Panc1 (cell line): Measurements from ENCODE around the gene PLEKHA1. TPM values are rescaled to one million over a fixed set of nuclear protein-coding genes. Genes with fewer than 3 reads are reported as not detected.

ENCODE experiments used
- ATAC-seq: fragments of 200-7000 bp; cut with Tn5 transposase; 2 replicates; pipeline ENCODE4 v1.9.1; 2020; ENCODE audit warnings: mild to moderate bottlenecking, moderate library complexity
- BruUV-seq: library from RNA; stranded (reverse); fragments of 400-500 nt; replicated peaks from 2 replicates; lab custom pipeline; 2021; lab: Mats Ljungman, UMichigan
- CTCF ChIA-PET: fragments of 300-600 bp; sonication (Branson Sonifier 250); formaldehyde crosslinking; loops from one replicate; lab custom pipeline; 2022; ENCODE audit warnings: antibody characterized with exemption; lab: Charles Lee
- POLR2A ChIA-PET: fragments of 300-600 bp; sonication (Branson Sonifier 250); formaldehyde crosslinking; loops from one replicate; lab custom pipeline; 2022; ENCODE audit warnings: antibody characterized with exemption; lab: Charles Lee
- DNase-seq: peaks from one replicate; pipeline ENCODE4 v3.0.0-alpha.2; 2010; ENCODE audit warnings: low read depth, low spot score
- H3K27ac ChIP-seq: 2 replicates; pipeline ENCODE4 v1.5.1; 2011; ENCODE audit warnings: mild to moderate bottlenecking, low read length, inconsistent platforms
- H3K27me3 ChIP-seq: fragments of 200-500 bp; sonication (Bioruptor generic); 2 replicates; pipeline ENCODE4 v1.6.0; 2014; ENCODE audit warnings: low read length, inconsistent platforms; ENCODE audit not compliant: control insufficient read depth, insufficient read depth
- H3K36me3 ChIP-seq: fragments of 200-500 bp; sonication (Bioruptor generic); 2 replicates; pipeline ENCODE4 v1.5.1; 2014; ENCODE audit warnings: inconsistent platforms, mild to moderate bottlenecking, low read length, moderate library complexity; ENCODE audit not compliant: control insufficient read depth, insufficient read depth
- H3K4me1 ChIP-seq: 2 replicates; pipeline ENCODE4 v1.5.1; 2011; ENCODE audit warnings: inconsistent platforms, mild to moderate bottlenecking, low read length, moderate library complexity; ENCODE audit not compliant: control insufficient read depth, insufficient read depth
- H3K4me3 ChIP-seq, 2 experiments: 2 replicates each; pipeline ENCODE4 v1.5.1; 2011 to 2012; ENCODE audit warnings: low read depth in 2 of 2, low read length in 2 of 2, mild to moderate bottlenecking in 2 of 2, inconsistent platforms in 1 of 2, moderate library complexity in 1 of 2
- H3K9me3 ChIP-seq: fragments of 200-500 bp; sonication (Bioruptor generic); 2 replicates; pipeline ENCODE4 v1.5.1; 2014; ENCODE audit warnings: low read depth, mild to moderate bottlenecking, inconsistent platforms, low read length, moderate library complexity; ENCODE audit not compliant: control insufficient read depth, insufficient read depth
- CTCF ChIP-seq: fragments of 450-650 bp; IDR thresholded peaks from 2 replicates; pipeline ENCODE4 v1.5.1; 2017; ENCODE audit warnings: mild to moderate bottlenecking
- POLR2AphosphoS5 ChIP-seq: IDR thresholded peaks from 2 replicates; pipeline ENCODE4 v1.6.1; 2012; ENCODE audit warnings: mild to moderate bottlenecking, low read depth, low read length, moderate library complexity
- REST ChIP-seq, 2 experiments: IDR thresholded peaks; 2 replicates each; pipeline ENCODE4 v1.6.1; 2011 to 2012; ENCODE audit warnings: low read depth in 2 of 2, control low read depth in 1 of 2, low read length in 1 of 2, mild to moderate bottlenecking in 1 of 2, moderate library complexity in 1 of 2; ENCODE audit not compliant: insufficient read depth in 1 of 2
- SIN3A ChIP-seq: IDR thresholded peaks from 2 replicates; pipeline ENCODE4 v1.6.1; 2012; ENCODE audit warnings: low read depth, mild to moderate bottlenecking, low read length, moderate library complexity, borderline replicate concordance; ENCODE audit not compliant: insufficient read depth
- TCF7L2 ChIP-seq: IDR thresholded peaks from 2 replicates; pipeline ENCODE4 v1.6.1; 2011; ENCODE audit warnings: mild to moderate bottlenecking, low read depth, low read length, inconsistent platforms
- in situ Hi-C: cut with HindIII; loops from 2 replicates; pipeline ENCODE4 v1.10.0; 2016; ENCODE audit warnings: low sequenced_read_pairs, low pct_unique_long_range_greater_than_20kb
- intact Hi-C: fragments of 100-400 bp; cut with micrococcal nuclease; formaldehyde crosslinking; loops from one replicate; pipeline ENCODE4 v1.10.0; 2022; ENCODE audit not compliant: unreplicated experiment
- total RNA-seq: library from RNA; stranded (reverse); gene quantifications from one replicate; pipeline ENCODE4 v1.2.1, GENCODE V29; 2021; ENCODE audit not compliant: unreplicated experiment

The PLEKHA1 gene
- total RNA-seq, 1 experiment from 2014 or later = 95.5 TPM

- Histone ChIP-seq H3K27me3 (no peaks in the 10 kb centered on the region), H3K36me3 (no peaks in the 10 kb centered on the region), H3K9me3 (peaks cover 4% of the 10 kb centered on the region; the same call in 1 of the 2 replicates), H3K4me3 (no peak overlapping the region), H3K4me1 (peaks cover 24% of the 10 kb centered on the region), H3K27ac (peak overlapping the region; percentile 13; the same call in 1 of the 2 replicates)
- POLR2A ChIA-PET = no interaction called here
- intact Hi-C loops (no loop called here), in situ Hi-C loops (no loop called here)
- CTCF ChIA-PET = no interaction called here
- no TSS peak for BruUV-seq
- TF ChIP-seq SIN3A (no peak), REST (IDR thresholded peaks at IDR 0.05; ENCODE audit: insufficient read depth in 1 of 2, low read depth in 2 of 2, low read length in 1 of 2) (no peak), POLR2AphosphoS5 (no peak), CTCF (no peak), TCF7L2 (no peak)
- DNase-seq (no peak), ATAC-seq (no peak)
These were observed 33.2 kb upstream of the PLEKHA1 start for GRCh38 chr10:122341141-122341810.

GRCh38 chr10:122342293-122343134 lies 32.0 kb upstream of the PLEKHA1 start:
- no TSS peak for BruUV-seq
- peaks cover 6% of the 10 kb centered on the region; the same call in 1 of the 2 replicates for H3K9me3 ChIP-seq
- H3K4me3 ChIP-seq = no peak overlapping the region
- H3K36me3 ChIP-seq = no peaks in the 10 kb centered on the region
- intact Hi-C loops = no loop called here
- H3K27me3 ChIP-seq = no peaks in the 10 kb centered on the region
- H3K27ac ChIP-seq = peak overlapping the region; percentile 45
- ATAC-seq (peak; percentile 43), DNase-seq (no peak)
- peaks cover 20% of the 10 kb centered on the region for H3K4me1 ChIP-seq
- peak; percentile 87 for TF ChIP-seq CTCF
- TF ChIP-seq TCF7L2 = no peak
- ChIA-PET POLR2A (no interaction called here), CTCF (no interaction called here)
- in situ Hi-C loops = no loop called here
